Lower lobe of right lung (tissue), 2 donors: Measurements from ENCODE around the gene NFIA. TPM values are rescaled to one million over a fixed set of nuclear protein-coding genes. Genes with fewer than 3 reads are reported as not detected.

Experiments
- ATAC-seq, 2 donors: fragments of 200-7000 bp; cut with Tn5 transposase; one replicate each; pipeline ENCODE4 v1.9.1; 2020 to 2022; ENCODE audit warnings: mild to moderate bottlenecking in 2 of 2, moderate library complexity in 2 of 2
- DNase-seq: peaks from one replicate; pipeline ENCODE4 v3.0.0-alpha.2; 2020
- H3K27ac ChIP-seq: fragments of 200-600 bp; one replicate; pipeline ENCODE4 v1.8.0; 2022
- H3K27me3 ChIP-seq: fragments of 200-600 bp; one replicate; pipeline ENCODE4 v1.8.0; 2022; ENCODE audit warnings: low read depth
- H3K36me3 ChIP-seq: fragments of 200-600 bp; one replicate; pipeline ENCODE4 v1.8.0; 2022; ENCODE audit warnings: mild to moderate bottlenecking
- H3K4me1 ChIP-seq: fragments of 200-600 bp; one replicate; pipeline ENCODE4 v1.8.0; 2022
- H3K4me3 ChIP-seq: fragments of 200-600 bp; one replicate; pipeline ENCODE4 v1.8.0; 2022; ENCODE audit warnings: mild to moderate bottlenecking
- H3K9me3 ChIP-seq: fragments of 200-600 bp; one replicate; pipeline ENCODE4 v1.8.0; 2022
- CTCF ChIP-seq: fragments of 200-600 bp; IDR thresholded peaks from one replicate; pipeline ENCODE4 v1.8.0; 2022; ENCODE audit warnings: antibody characterized with exemption, mild to moderate bottlenecking
- intact Hi-C: fragments of 100-400 bp; cut with DNase I; formaldehyde crosslinking; loops from one replicate; pipeline ENCODE4 v1.11.0; 2022
- total RNA-seq: library from RNA; stranded (reverse); fragmentation: NEBNext Ultra II Directional; extraction: Animal tissue kit (Norgen Biotek cat#: 25700); gene quantifications from one replicate; pipeline ENCODE4 v1.2.1, GENCODE V29; 2021
- donor health status: DM: no; HTN: yes; CAD: no; lungs with severe emphysema.

The NFIA gene
- total RNA-seq, 1 donor from 2014 or later = 70.0 TPM

- intact Hi-C loops = no loop called here
- DNase-seq (no peak), ATAC-seq (no peak)
- Histone ChIP-seq H3K4me3 (no peak overlapping the region), H3K27ac (no peak overlapping the region), H3K27me3 (no peaks in the 10 kb centered on the region), H3K4me1 (no peaks in the 10 kb centered on the region), H3K36me3 (no peaks in the 10 kb centered on the region), H3K9me3 (no peaks in the 10 kb centered on the region)
- no peak for TF ChIP-seq CTCF
These were observed 152.2 kb downstream of the NFIA start for GRCh38 chr1:61234587-61234919.

GRCh38 chr1:61237147-61237546 is 154.8 kb downstream of the NFIA start:
- no peak overlapping the region for H3K4me3 ChIP-seq
- ATAC-seq (no peak), DNase-seq (no peak)
- TF ChIP-seq CTCF = no peak
- intact Hi-C loops = no loop called here
- H3K9me3 ChIP-seq = no peaks in the 10 kb centered on the region
- no peak overlapping the region for H3K27ac ChIP-seq
- no peaks in the 10 kb centered on the region for H3K36me3 ChIP-seq
- H3K27me3 ChIP-seq = no peaks in the 10 kb centered on the region
- peaks cover 5% of the 10 kb centered on the region for H3K4me1 ChIP-seq

DNA sequence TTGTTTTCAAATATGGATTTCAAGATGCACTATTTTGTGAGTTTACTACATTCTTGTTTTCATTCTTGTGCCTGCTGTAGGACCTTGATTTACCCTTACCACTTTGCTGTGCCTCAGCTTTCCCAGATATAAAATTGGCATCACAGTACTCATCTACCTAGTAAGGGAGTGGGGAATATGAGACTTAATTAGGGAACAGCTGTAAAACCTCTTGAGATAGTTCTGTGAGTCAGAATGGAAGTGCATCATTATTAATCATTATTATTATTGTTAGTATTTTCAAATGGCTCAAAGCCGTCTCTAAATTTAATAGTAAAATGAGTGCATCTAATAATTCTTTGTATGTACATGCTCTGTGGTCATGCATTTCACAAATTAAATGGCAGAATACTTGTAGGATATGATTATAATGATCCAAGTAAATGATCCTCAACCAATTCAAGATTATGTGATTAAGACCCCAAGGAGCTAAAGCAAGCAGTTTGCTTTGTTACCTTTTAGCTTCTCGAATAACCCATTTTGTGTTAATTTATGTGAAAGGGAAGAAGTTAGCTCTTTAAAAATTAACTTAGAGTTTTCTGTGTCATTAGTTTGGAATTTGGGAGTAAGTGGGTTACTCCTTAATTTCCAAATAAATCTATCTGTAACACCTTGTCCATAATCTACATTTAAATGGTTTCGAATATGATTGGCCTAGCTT is 155.4 kb downstream of the NFIA start:
- Histone ChIP-seq H3K27me3 (no peaks in the 10 kb centered on the region), H3K9me3 (no peaks in the 10 kb centered on the region), H3K4me3 (no peak overlapping the region), H3K27ac (no peak overlapping the region), H3K4me1 (peaks cover 8% of the 10 kb centered on the region), H3K36me3 (no peaks in the 10 kb centered on the region)
- intact Hi-C loops = no loop called here
- DNase-seq (no peak), ATAC-seq (no peak)
- no peak for TF ChIP-seq CTCF

DNA sequence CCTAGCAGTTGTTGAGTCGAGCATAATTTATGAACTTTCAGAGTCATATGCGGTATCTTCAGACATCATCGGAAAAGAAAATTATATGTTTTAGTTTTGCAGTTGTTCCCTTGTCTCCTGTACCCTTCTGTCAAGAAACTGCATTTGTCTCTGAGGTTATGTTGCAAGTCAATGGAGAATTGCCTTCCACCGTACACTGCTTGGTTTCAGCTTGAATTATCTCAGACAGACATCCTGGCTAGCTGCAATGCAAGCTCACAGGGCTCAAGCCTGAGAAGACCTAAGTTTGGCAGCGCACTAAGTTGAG is 156.0 kb downstream of the NFIA start:
- Histone ChIP-seq H3K4me3 (no peak overlapping the region), H3K36me3 (no peaks in the 10 kb centered on the region), H3K27me3 (no peaks in the 10 kb centered on the region), H3K9me3 (no peaks in the 10 kb centered on the region), H3K4me1 (peaks cover 12% of the 10 kb centered on the region), H3K27ac (no peak overlapping the region)
- intact Hi-C loops = no loop called here
- no peak for ATAC-seq
- no peak for DNase-seq
- no peak for TF ChIP-seq CTCF

- H3K27ac ChIP-seq = peak overlapping the region; percentile 63
- H3K9me3 ChIP-seq = no peaks in the 10 kb centered on the region
- DNase-seq = no peak
- H3K4me1 ChIP-seq = peaks cover 27% of the 10 kb centered on the region
- H3K4me3 ChIP-seq = no peak overlapping the region
- no peaks in the 10 kb centered on the region for H3K36me3 ChIP-seq
- TF ChIP-seq CTCF = no peak
- intact Hi-C loops = no loop called here
- H3K27me3 ChIP-seq = no peaks in the 10 kb centered on the region
- no peak for ATAC-seq
These were observed 158.5 kb downstream of the NFIA start for GRCh38 chr1:61240878-61241277.
